ENCODE results near the gene RFNG. TPM values are rescaled to one million over a fixed set of nuclear protein-coding genes. Genes with fewer than 3 reads are reported as not detected.

RFNG gene
- total RNA-seq, 1 donor from 2014 or later: 13.6 TPM

GRCh38 chr17:82028966-82029365 lies 22.6 kb downstream of the RFNG start:
- H3F3A ChIP-seq (ENCODE audit: low read depth): peaks cover 18% of the 10 kb centered on the region
- H3K27me3 Mint-ChIP-seq (ENCODE audit: insufficient read depth, low read depth): peaks cover 12% of the 10 kb centered on the region
- H3K36me3 Mint-ChIP-seq: no peaks in the 10 kb centered on the region
- H4K20me1 ChIP-seq (ENCODE audit: low read depth): peaks cover 26% of the 10 kb centered on the region
- H3K4me2 ChIP-seq: no peak overlapping the region
- DNase-seq (ENCODE audit: low spot score): no peak
- no peak overlapping the region for H3K27ac Mint-ChIP-seq
- H3K4me3 Mint-ChIP-seq: no peak overlapping the region
- H3K4me3 ChIP-seq: no peak overlapping the region
- H2AFZ ChIP-seq (replicated peaks): no peak overlapping the region
- TF ChIP-seq EZH2 (IDR thresholded peaks at IDR 0.05) (no peak), EZH2phosphoT487 (IDR thresholded peaks at IDR 0.05) (no peak), CTCF (IDR thresholded peaks at IDR 0.05) (no peak)
- H3K27ac ChIP-seq: no peak overlapping the region
- peaks cover 10% of the 10 kb centered on the region for H3K4me1 Mint-ChIP-seq
- H3K27me3 ChIP-seq: peaks cover 9% of the 10 kb centered on the region
- no peaks in the 10 kb centered on the region for H3K9me3 ChIP-seq (ENCODE audit: low read depth)
- H3K9me3 Mint-ChIP-seq: no peaks in the 10 kb centered on the region
- H3K36me3 ChIP-seq: no peaks in the 10 kb centered on the region
- no peak overlapping the region for H3K9ac ChIP-seq
- peaks cover 8% of the 10 kb centered on the region for H3K79me2 ChIP-seq (ENCODE audit: low read depth)
- H3K4me1 ChIP-seq: peaks cover 10% of the 10 kb centered on the region

- Mint-ChIP-seq H3K36me3 (no peaks in the 10 kb centered on the region), H3K9me3 (no peaks in the 10 kb centered on the region)
- no peaks in the 10 kb centered on the region for H3K36me3 ChIP-seq
Observed at GRCh38 chr17:82028246-82028645, 23.4 kb downstream of the RFNG start.

GRCh38 chr17:82025401-82026107 lies 26.1 kb downstream of the RFNG start:
- H3K9ac ChIP-seq: no peak overlapping the region
- H3K4me3 ChIP-seq: no peak overlapping the region
- peaks cover 23% of the 10 kb centered on the region for H3K79me2 ChIP-seq (ENCODE audit: low read depth)
- no peaks in the 10 kb centered on the region for H3K36me3 ChIP-seq
- H3F3A ChIP-seq (ENCODE audit: low read depth): peaks cover 18% of the 10 kb centered on the region
- no peak overlapping the region for H3K27ac ChIP-seq
- no peak overlapping the region for H2AFZ ChIP-seq (replicated peaks)
- H3K36me3 Mint-ChIP-seq: no peaks in the 10 kb centered on the region
- H3K4me1 ChIP-seq: peaks cover 11% of the 10 kb centered on the region
- DNase-seq (ENCODE audit: low spot score): no peak
- H3K9me3 Mint-ChIP-seq: no peaks in the 10 kb centered on the region
- H3K4me1 Mint-ChIP-seq: peaks cover 20% of the 10 kb centered on the region
- no peak overlapping the region for H3K27ac Mint-ChIP-seq
- peaks cover 4% of the 10 kb centered on the region for H3K27me3 Mint-ChIP-seq (ENCODE audit: insufficient read depth, low read depth)
- H4K20me1 ChIP-seq (ENCODE audit: low read depth): peaks cover 29% of the 10 kb centered on the region
- H3K9me3 ChIP-seq (ENCODE audit: low read depth): no peaks in the 10 kb centered on the region
- H3K4me3 Mint-ChIP-seq: peak overlapping the region; percentile 30
- H3K27me3 ChIP-seq: no peaks in the 10 kb centered on the region
- no peak overlapping the region for H3K4me2 ChIP-seq
- TF ChIP-seq CTCF (IDR thresholded peaks at IDR 0.05) (no peak), EZH2phosphoT487 (IDR thresholded peaks at IDR 0.05) (no peak), EZH2 (IDR thresholded peaks at IDR 0.05) (no peak)

More at GRCh38 chr17:82028246-82028645, 23.4 kb downstream of the RFNG start:
- H3K4me2 ChIP-seq: no peak overlapping the region
- TF ChIP-seq CTCF (IDR thresholded peaks at IDR 0.05) (no peak), EZH2 (IDR thresholded peaks at IDR 0.05) (no peak), EZH2phosphoT487 (IDR thresholded peaks at IDR 0.05) (no peak)
- no peak overlapping the region for H3K9ac ChIP-seq
- peaks cover 12% of the 10 kb centered on the region for H3K4me1 ChIP-seq
- H2AFZ ChIP-seq (replicated peaks): no peak overlapping the region
- peaks cover 12% of the 10 kb centered on the region for H3K4me1 Mint-ChIP-seq
- H3K27me3 ChIP-seq: peaks cover 9% of the 10 kb centered on the region
- peaks cover 12% of the 10 kb centered on the region for H3K27me3 Mint-ChIP-seq (ENCODE audit: insufficient read depth, low read depth)
- no peaks in the 10 kb centered on the region for H3K9me3 ChIP-seq (ENCODE audit: low read depth)
- peaks cover 21% of the 10 kb centered on the region for H4K20me1 ChIP-seq (ENCODE audit: low read depth)
- peaks cover 18% of the 10 kb centered on the region for H3F3A ChIP-seq (ENCODE audit: low read depth)
- no peak overlapping the region for H3K4me3 ChIP-seq
- H3K27ac ChIP-seq: no peak overlapping the region
- DNase-seq (ENCODE audit: low spot score): no peak
- H3K27ac Mint-ChIP-seq: no peak overlapping the region
- H3K4me3 Mint-ChIP-seq: no peak overlapping the region
- peaks cover 11% of the 10 kb centered on the region for H3K79me2 ChIP-seq (ENCODE audit: low read depth)

Data from neural progenitor cell (in vitro differentiated cells).